Measurements from ENCODE around the gene GLUD1. TPM values are rescaled to one million over a fixed set of nuclear protein-coding genes. Genes with fewer than 3 reads are reported as not detected.

GLUD1 gene
- total and polyA plus RNA-seq, 12 donors, result 38.0 to 130 (median 113) TPM

GRCh38 chr10:87059401-87059800 is 35.2 kb downstream of the GLUD1 start:
- Histone ChIP-seq H3K9me3 (no peaks in the 10 kb centered on the region), H3K4me1 (peaks cover 0 to 14% (median 2%) of the 10 kb centered on the region in 9 donors), H3K27ac (no peak overlapping the region), H3K4me3 (no peak overlapping the region), H3K36me3 (peaks cover 0 to 100% (median 61%) of the 10 kb centered on the region in 9 donors), H3K27me3 (no peaks in the 10 kb centered on the region)
- intact Hi-C loops (cut with DNase I), result loop anchor here in 1 of 10 donors (10.0 kb wide), 1 partner anchor 75 kb away; no protein-coding TSS in a partner anchor
- ATAC-seq, result no peak
- DNase-seq, result no peak
- no peak for TF ChIP-seq CTCF (IDR thresholded peaks at IDR 0.05)
- 95 to 96% methylated on average over 1 of the region's 1 CpG for WGBS, 2 donors

GRCh38 chr10:87058171-87058570 is 36.5 kb downstream of the GLUD1 start:
- H3K4me3 ChIP-seq, result no peak overlapping the region
- no peaks in the 10 kb centered on the region for H3K27me3 ChIP-seq
- peaks cover 0 to 27% (median 8%) of the 10 kb centered on the region in 9 donors for H3K4me1 ChIP-seq
- no peak for DNase-seq
- H3K27ac ChIP-seq, result no peak overlapping the region
- 55 to 68% methylated on average over 1 of the region's 1 CpG for WGBS, 2 donors
- intact Hi-C loops (cut with DNase I), result loop anchor here in 1 of 10 donors (10.0 kb wide), 1 partner anchor 73 kb away; no protein-coding TSS in a partner anchor
- no peak for TF ChIP-seq CTCF (IDR thresholded peaks at IDR 0.05)
- H3K36me3 ChIP-seq, result peaks cover 0 to 100% (median 54%) of the 10 kb centered on the region in 9 donors
- no peak for ATAC-seq
- no peaks in the 10 kb centered on the region for H3K9me3 ChIP-seq

GRCh38 chr10:87054373-87055295 is 40.0 kb downstream of the GLUD1 start:
- 66 to 75% methylated on average over 7 of the region's 7 CpGs for WGBS, 2 donors
- DNase-seq (no peak), ATAC-seq (peak in 7 of 8 donors; percentile 18 to 72 (median 55))
- TF ChIP-seq CTCF (IDR thresholded peaks at IDR 0.05), result peak in 1 of 9 donors; percentile 22
- H3K27ac ChIP-seq, result peak overlapping the region in 2 of 10 donors; percentile 24 to 69
- intact Hi-C loops (cut with DNase I), result loop anchor here in 1 of 10 donors (10.0 kb wide), 1 partner anchor 70 kb away; no protein-coding TSS in a partner anchor
- peaks cover 0 to 32% (median 14%) of the 10 kb centered on the region in 9 donors for H3K4me1 ChIP-seq
- peaks cover 0 to 100% (median 29%) of the 10 kb centered on the region in 9 donors for H3K36me3 ChIP-seq
- H3K9me3 ChIP-seq, result no peaks in the 10 kb centered on the region
- no peaks in the 10 kb centered on the region for H3K27me3 ChIP-seq
- H3K4me3 ChIP-seq, result peak overlapping the region in 1 of 10 donors; percentile 8

- ATAC-seq, result peak in 1 of 8 donors; percentile 39
- WGBS, 2 donors, result 88 to 89% methylated on average over 7 of the region's 7 CpGs
These were observed 41.0 kb downstream of the GLUD1 start for GRCh38 chr10:87053577-87054181.

More at GRCh38 chr10:87053577-87054181, 41.0 kb downstream of the GLUD1 start:
- peaks cover 0 to 100% (median 28%) of the 10 kb centered on the region in 9 donors for H3K36me3 ChIP-seq
- peaks cover 0 to 32% (median 14%) of the 10 kb centered on the region in 9 donors for H3K4me1 ChIP-seq
- peak overlapping the region in 3 of 10 donors; percentile 2 to 50 (median 24) for H3K27ac ChIP-seq
- no peak for TF ChIP-seq CTCF (IDR thresholded peaks at IDR 0.05)
- H3K4me3 ChIP-seq, result no peak overlapping the region
- no peak for DNase-seq
- no peaks in the 10 kb centered on the region for H3K27me3 ChIP-seq
- intact Hi-C loops (cut with DNase I), result loop anchor here in 1 of 10 donors (10.0 kb wide), 1 partner anchor 69 kb away; no protein-coding TSS in a partner anchor
- H3K9me3 ChIP-seq, result no peaks in the 10 kb centered on the region
